ENCODE data around the gene TSPEAR. TPM values are rescaled to one million over a fixed set of nuclear protein-coding genes. Genes with fewer than 3 reads are reported as not detected.
A peak's percentile ranks its signal among the peaks of the same experiment; 100 is the strongest.
"Not testable (repeated sequence)": the region's sequence is repeated elsewhere in the genome, so short reads cannot be mapped to it uniquely, and the experiment has no call there.

The TSPEAR gene
- total RNA-seq, 2 donors from 2014 or later: not detected

DNA sequence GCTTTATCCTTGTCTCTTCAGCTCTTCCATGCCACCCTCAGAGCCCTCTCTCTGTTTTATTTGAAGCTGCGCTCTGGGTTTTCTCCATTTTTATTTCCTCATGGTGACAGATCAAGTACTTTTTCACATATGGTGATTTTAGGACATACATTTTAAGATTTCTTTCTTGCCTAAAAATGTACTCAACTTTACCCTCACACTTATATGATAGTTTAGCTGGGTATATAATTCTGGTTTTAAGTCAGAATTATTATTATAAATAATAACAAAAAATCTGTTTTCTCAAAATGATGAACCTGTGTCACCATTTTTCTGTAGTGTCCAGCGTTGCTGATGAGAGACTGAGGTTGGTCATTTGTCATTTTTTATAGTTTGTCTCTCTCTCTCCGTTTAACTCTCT, 130.2 kb downstream of the TSPEAR start:
- H3K36me3 Mint-ChIP-seq (ENCODE audit: low read depth): peaks cover 3% of the 10 kb centered on the region
- no peak for DNase-seq
- no peak overlapping the region for H3K27ac Mint-ChIP-seq
- no peak for ATAC-seq
- peaks cover 16% of the 10 kb centered on the region for H3K27me3 Mint-ChIP-seq
- no peak overlapping the region for H3K4me3 Mint-ChIP-seq
- peaks cover 9% of the 10 kb centered on the region for H3K4me1 Mint-ChIP-seq
- no peaks in the 10 kb centered on the region for H3K9me3 ChIP-seq (ENCODE audit: control insufficient read depth, low read length, poor library complexity, severe bottlenecking)

DNA sequence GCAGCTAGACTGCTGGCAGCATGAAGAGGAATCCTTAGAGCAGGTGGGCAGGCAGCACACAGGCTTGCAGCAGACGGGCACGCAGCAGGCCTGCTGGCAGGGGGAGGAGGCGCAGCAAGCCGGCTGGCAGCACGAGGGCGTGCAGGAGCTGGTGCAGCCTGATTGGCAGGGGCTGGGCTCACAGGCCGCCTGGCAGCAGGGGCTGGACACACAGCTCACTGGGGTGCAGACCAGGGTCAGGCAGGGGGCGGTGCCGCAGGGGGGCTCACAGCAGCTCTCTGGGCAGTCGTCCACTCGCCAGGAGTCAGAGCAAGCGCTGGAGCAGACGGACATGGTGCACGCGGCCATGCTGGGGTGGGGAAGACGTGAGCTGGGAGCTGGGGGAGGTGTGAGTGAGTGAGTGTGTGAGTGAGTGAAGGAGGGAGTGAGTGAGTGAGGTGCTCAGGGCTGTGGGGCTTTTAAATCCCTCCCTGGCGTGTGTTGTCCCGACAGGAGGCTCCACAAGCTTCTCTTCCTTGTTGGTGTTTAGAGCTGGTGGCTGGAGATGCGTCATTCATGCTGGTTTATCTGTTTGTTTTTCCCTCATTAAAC, 131.0 kb downstream of the TSPEAR start, which contains the start of gene KRTAP10-5:
Gene KRTAP10-5 (minus strand): TSS at position 374 of the 591 bp plus-strand sequence. CDS start 26 bp downstream, at position 348.
- H3K4me1 Mint-ChIP-seq; DNase-seq; H3K9me3 ChIP-seq (ENCODE audit: control insufficient read depth, low read length, poor library complexity, severe bottlenecking); H3K4me3 Mint-ChIP-seq; H3K27ac Mint-ChIP-seq; ATAC-seq; H3K36me3 Mint-ChIP-seq (ENCODE audit: low read depth): not testable (repeated sequence)
- peaks cover 13% of the 10 kb centered on the region for H3K27me3 Mint-ChIP-seq

DNA sequence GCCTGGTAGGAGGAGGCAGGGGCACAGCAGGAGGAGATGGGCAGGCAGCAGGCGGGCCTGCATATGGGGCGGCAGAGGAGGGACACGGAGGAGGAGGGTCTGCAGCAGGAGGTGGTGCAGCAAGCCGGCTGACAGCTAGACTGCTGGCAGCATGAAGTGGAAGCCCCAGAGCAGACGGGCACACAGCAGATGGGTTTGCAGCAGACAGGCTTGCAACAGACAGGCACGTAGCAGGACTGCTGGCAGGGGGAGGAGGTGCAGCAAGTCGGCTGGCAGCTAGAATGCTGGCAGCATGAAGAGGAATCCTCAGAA, 131.6 kb downstream of the TSPEAR start:
- Mint-ChIP-seq H3K36me3 (ENCODE audit: low read depth) (no peaks in the 10 kb centered on the region), H3K4me3 (no peak overlapping the region), H3K27me3 (peaks cover 15% of the 10 kb centered on the region), H3K27ac (no peak overlapping the region), H3K4me1 (peaks cover 10% of the 10 kb centered on the region)
- DNase-seq (no peak), ATAC-seq (no peak)
- H3K9me3 ChIP-seq (ENCODE audit: control insufficient read depth, low read length, poor library complexity, severe bottlenecking): no peaks in the 10 kb centered on the region

GRCh38 chr21:44579056-44579832, 132.1 kb downstream of the TSPEAR start:
- no peak for DNase-seq
- no peaks in the 10 kb centered on the region for H3K36me3 Mint-ChIP-seq (ENCODE audit: low read depth)
- peaks cover 16% of the 10 kb centered on the region for H3K27me3 Mint-ChIP-seq

GRCh38 chr21:44578371-44579055, 132.9 kb downstream of the TSPEAR start:
- H3K27me3 Mint-ChIP-seq: peaks cover 18% of the 10 kb centered on the region
- H3K27ac Mint-ChIP-seq: no peak overlapping the region
- DNase-seq (no peak), ATAC-seq (no peak)
- no peaks in the 10 kb centered on the region for H3K36me3 Mint-ChIP-seq (ENCODE audit: low read depth)
- no peak overlapping the region for H3K4me3 Mint-ChIP-seq
- H3K9me3 ChIP-seq (ENCODE audit: control insufficient read depth, low read length, poor library complexity, severe bottlenecking): no peaks in the 10 kb centered on the region
- peaks cover 6% of the 10 kb centered on the region for H3K4me1 Mint-ChIP-seq

More at GRCh38 chr21:44579056-44579832, 132.1 kb downstream of the TSPEAR start:
- H3K9me3 ChIP-seq (ENCODE audit: control insufficient read depth, low read length, poor library complexity, severe bottlenecking): no peaks in the 10 kb centered on the region
- Mint-ChIP-seq H3K4me3 (no peak overlapping the region), H3K27ac (no peak overlapping the region), H3K4me1 (peaks cover 9% of the 10 kb centered on the region)
- no peak for ATAC-seq

GRCh38 chr21:44576025-44576420, 135.3 kb downstream of the TSPEAR start:
- peaks cover 30% of the 10 kb centered on the region for H3K27me3 Mint-ChIP-seq
- no peak overlapping the region for H3K4me3 Mint-ChIP-seq
- DNase-seq (no peak), ATAC-seq (no peak)
- H3K9me3 ChIP-seq (ENCODE audit: control insufficient read depth, low read length, poor library complexity, severe bottlenecking): no peaks in the 10 kb centered on the region
- H3K36me3 Mint-ChIP-seq (ENCODE audit: low read depth): peaks cover 2% of the 10 kb centered on the region
- peaks cover 8% of the 10 kb centered on the region for H3K4me1 Mint-ChIP-seq
- H3K27ac Mint-ChIP-seq: no peak overlapping the region

GRCh38 chr21:44575307-44576024, 135.9 kb downstream of the TSPEAR start:
- ATAC-seq (no peak), DNase-seq (no peak)
- peaks cover 2% of the 10 kb centered on the region for H3K36me3 Mint-ChIP-seq (ENCODE audit: low read depth)
- H3K4me1 Mint-ChIP-seq: peaks cover 8% of the 10 kb centered on the region
- no peaks in the 10 kb centered on the region for H3K9me3 ChIP-seq (ENCODE audit: control insufficient read depth, low read length, poor library complexity, severe bottlenecking)
- peaks cover 30% of the 10 kb centered on the region for H3K27me3 Mint-ChIP-seq
- peak overlapping the region; percentile 34 for H3K4me3 Mint-ChIP-seq
- peak overlapping the region; percentile 79 for H3K27ac Mint-ChIP-seq

- Mint-ChIP-seq H3K4me3 (no peak overlapping the region), H3K27me3 (peaks cover 30% of the 10 kb centered on the region), H3K36me3 (ENCODE audit: low read depth) (peaks cover 2% of the 10 kb centered on the region), H3K4me1 (peaks cover 8% of the 10 kb centered on the region), H3K27ac (peak overlapping the region; percentile 79)
- ATAC-seq (no peak), DNase-seq (no peak)
- no peaks in the 10 kb centered on the region for H3K9me3 ChIP-seq (ENCODE audit: control insufficient read depth, low read length, poor library complexity, severe bottlenecking)
Observed at GRCh38 chr21:44574457-44575306, 136.7 kb downstream of the TSPEAR start.

GRCh38 chr21:44573630-44574456, 137.5 kb downstream of the TSPEAR start, which contains the start of gene KRTAP10-4:
Gene KRTAP10-4 (plus strand): TSS chr21:44573729. CDS start chr21:44573759, 30 bp downstream.
- not testable (repeated sequence) for H3K36me3 Mint-ChIP-seq (ENCODE audit: low read depth); ATAC-seq; DNase-seq; H3K9me3 ChIP-seq (ENCODE audit: control insufficient read depth, low read length, poor library complexity, severe bottlenecking); H3K4me1 Mint-ChIP-seq; H3K4me3 Mint-ChIP-seq
- peak within 1 kb of the TSS; percentile 79 for H3K27ac Mint-ChIP-seq
- peaks cover 35% of the 10 kb centered on the region for H3K27me3 Mint-ChIP-seq

- H3K27me3 Mint-ChIP-seq: peaks cover 35% of the 10 kb centered on the region
- DNase-seq: no peak
- no peak overlapping the region for H3K4me3 Mint-ChIP-seq
- peaks cover 8% of the 10 kb centered on the region for H3K4me1 Mint-ChIP-seq
- H3K9me3 ChIP-seq (ENCODE audit: control insufficient read depth, low read length, poor library complexity, severe bottlenecking): no peaks in the 10 kb centered on the region
- H3K36me3 Mint-ChIP-seq (ENCODE audit: low read depth): peaks cover 2% of the 10 kb centered on the region
- ATAC-seq: no peak
- no peak overlapping the region for H3K27ac Mint-ChIP-seq
Observed at GRCh38 chr21:44572959-44573583, 138.3 kb downstream of the TSPEAR start.
